Measurements from ENCODE around the gene PHF21B. TPM values are rescaled to one million over a fixed set of nuclear protein-coding genes. Genes with fewer than 3 reads are reported as not detected.

PHF21B gene
- total and polyA plus RNA-seq, 12 donors = 0.07 to 0.98 (median 0.50) TPM; not detected in 4

DNA sequence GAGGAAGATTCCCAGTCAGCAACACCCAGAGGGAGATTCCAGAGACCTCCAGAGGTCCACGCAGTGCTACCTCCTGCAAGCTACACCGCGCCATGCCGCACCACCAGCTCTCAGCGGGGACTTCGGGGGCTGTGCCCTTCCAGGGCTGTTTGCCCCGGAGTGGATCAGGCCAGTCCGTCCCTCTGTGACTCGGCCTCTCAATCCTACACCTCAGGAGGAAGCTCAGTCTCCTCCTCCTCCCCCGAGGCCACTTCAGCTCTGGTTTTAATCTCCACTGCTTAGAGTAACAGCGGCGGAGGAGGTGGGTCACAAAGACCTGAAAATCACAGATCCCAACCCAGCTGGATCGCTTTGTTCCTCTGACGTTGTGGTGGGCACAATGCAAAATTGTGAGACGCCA lies 68.6 kb downstream of the PHF21B start:
- DNase-seq = no peak
- H3K36me3 ChIP-seq = no peaks in the 10 kb centered on the region
- TF ChIP-seq, protein P1, sequence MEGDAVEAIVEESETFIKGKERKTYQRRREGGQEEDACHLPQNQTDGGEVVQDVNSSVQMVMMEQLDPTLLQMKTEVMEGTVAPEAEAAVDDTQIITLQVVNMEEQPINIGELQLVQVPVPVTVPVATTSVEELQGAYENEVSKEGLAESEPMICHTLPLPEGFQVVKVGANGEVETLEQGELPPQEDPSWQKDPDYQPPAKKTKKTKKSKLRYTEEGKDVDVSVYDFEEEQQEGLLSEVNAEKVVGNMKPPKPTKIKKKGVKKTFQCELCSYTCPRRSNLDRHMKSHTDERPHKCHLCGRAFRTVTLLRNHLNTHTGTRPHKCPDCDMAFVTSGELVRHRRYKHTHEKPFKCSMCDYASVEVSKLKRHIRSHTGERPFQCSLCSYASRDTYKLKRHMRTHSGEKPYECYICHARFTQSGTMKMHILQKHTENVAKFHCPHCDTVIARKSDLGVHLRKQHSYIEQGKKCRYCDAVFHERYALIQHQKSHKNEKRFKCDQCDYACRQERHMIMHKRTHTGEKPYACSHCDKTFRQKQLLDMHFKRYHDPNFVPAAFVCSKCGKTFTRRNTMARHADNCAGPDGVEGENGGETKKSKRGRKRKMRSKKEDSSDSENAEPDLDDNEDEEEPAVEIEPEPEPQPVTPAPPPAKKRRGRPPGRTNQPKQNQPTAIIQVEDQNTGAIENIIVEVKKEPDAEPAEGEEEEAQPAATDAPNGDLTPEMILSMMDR (IDR thresholded peaks at IDR 0.05) = no peak
- H3K4me3 ChIP-seq = no peak overlapping the region
- 57 to 60% methylated on average over 15 of the region's 15 CpGs for WGBS, 2 donors
- H3K4me1 ChIP-seq = peaks cover 0 to 2% (median 0%) of the 10 kb centered on the region in 9 donors
- no peak for ATAC-seq
- H3K9me3 ChIP-seq = no peaks in the 10 kb centered on the region
- H3K27ac ChIP-seq = no peak overlapping the region
- intact Hi-C loops (cut with DNase I) = no loop called here
- H3K27me3 ChIP-seq = peaks cover 0 to 34% (median 7%) of the 10 kb centered on the region in 7 donors

- 69 to 72% methylated on average over 11 of the region's 11 CpGs for WGBS, 2 donors
Observed at GRCh38 chr22:44940130-44940529, 69.7 kb downstream of the PHF21B start.

DNA sequence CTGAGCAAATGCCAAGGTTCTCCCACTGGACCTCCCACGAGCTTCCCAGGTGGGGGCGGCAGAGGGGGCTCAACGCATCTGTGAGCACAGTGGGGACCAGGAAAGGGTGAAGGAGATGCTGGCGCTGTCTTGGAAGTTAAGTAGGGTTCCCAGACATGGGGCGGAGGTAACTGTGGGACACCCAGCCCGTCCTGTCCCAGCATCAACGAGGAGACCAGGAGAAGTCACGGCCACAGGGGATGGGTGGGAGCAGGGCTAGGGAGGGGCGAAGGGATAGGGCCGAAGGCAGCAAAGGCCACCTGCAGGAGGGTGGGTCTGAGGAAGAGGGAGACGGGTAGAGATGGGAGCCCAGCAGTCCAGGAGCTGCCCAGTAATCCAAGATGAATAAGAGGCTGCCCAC lies 70.4 kb downstream of the PHF21B start:
- TF ChIP-seq, protein P1 (IDR thresholded peaks at IDR 0.05) = no peak
- no peak overlapping the region for H3K4me3 ChIP-seq
- no peak for DNase-seq
- peaks cover 0 to 8% (median 0%) of the 10 kb centered on the region in 9 donors for H3K4me1 ChIP-seq
- ATAC-seq = no peak
- WGBS, 2 donors = 74% methylated on average over 11 of the region's 11 CpGs
- intact Hi-C loops (cut with DNase I) = no loop called here
- H3K36me3 ChIP-seq = no peaks in the 10 kb centered on the region
- H3K9me3 ChIP-seq = no peaks in the 10 kb centered on the region
- H3K27ac ChIP-seq = no peak overlapping the region
- peaks cover 0 to 34% (median 3%) of the 10 kb centered on the region in 7 donors for H3K27me3 ChIP-seq

More at GRCh38 chr22:44940130-44940529, 69.7 kb downstream of the PHF21B start:
- H3K27me3 ChIP-seq = peaks cover 0 to 34% (median 5%) of the 10 kb centered on the region in 7 donors
- no peak for DNase-seq
- peaks cover 0 to 8% (median 0%) of the 10 kb centered on the region in 9 donors for H3K4me1 ChIP-seq
- ATAC-seq = no peak
- no peaks in the 10 kb centered on the region for H3K9me3 ChIP-seq
- no peak overlapping the region for H3K27ac ChIP-seq
- intact Hi-C loops (cut with DNase I) = no loop called here
- H3K36me3 ChIP-seq = no peaks in the 10 kb centered on the region
- TF ChIP-seq, protein P1 (IDR thresholded peaks at IDR 0.05) = no peak
- H3K4me3 ChIP-seq = no peak overlapping the region

GRCh38 chr22:44938886-44939285 lies 70.9 kb downstream of the PHF21B start:
- no peaks in the 10 kb centered on the region for H3K9me3 ChIP-seq
- H3K4me3 ChIP-seq = no peak overlapping the region
- H3K27me3 ChIP-seq = peaks cover 0 to 33% (median 1%) of the 10 kb centered on the region in 7 donors
- no peaks in the 10 kb centered on the region for H3K36me3 ChIP-seq
- ATAC-seq = no peak
- peaks cover 0 to 8% (median 0%) of the 10 kb centered on the region in 9 donors for H3K4me1 ChIP-seq
- no peak overlapping the region for H3K27ac ChIP-seq
- intact Hi-C loops (cut with DNase I) = no loop called here
- DNase-seq = no peak
- WGBS, 2 donors = 57 to 69% methylated on average over 14 of the region's 14 CpGs
- TF ChIP-seq, protein P1 (IDR thresholded peaks at IDR 0.05) = no peak

All from heart right ventricle (tissue), 16 donors.